ENCODE results near the gene TNK2. TPM values are rescaled to one million over a fixed set of nuclear protein-coding genes. Genes with fewer than 3 reads are reported as not detected.

The TNK2 gene
- polyA plus RNA-seq, 2 of the 4 experiments (the other 2 are of a cell fraction): 2.2 to 12.5 TPM

GRCh38 chr3:195884691-195885035, 23.7 kb downstream of the TNK2 start:
- Histone ChIP-seq H3K4me3 (no peak overlapping the region), H3K27ac (no peak overlapping the region), H3K4me2 (no peak overlapping the region), H3K9me3 (no peaks in the 10 kb centered on the region), H3K4me1 (no peaks in the 10 kb centered on the region)
- WGBS (ENCODE audit: missing lambda C conversion rate): 96% methylated on average over 10 of the region's 14 CpGs
- no peak for DNase-seq (ENCODE audit: low read depth in 1 of 2, low spot score in 1 of 2)
- no peak for FAIRE-seq
- TF ChIP-seq EHMT2 (IDR thresholded peaks at IDR 0.05; ENCODE audit: low read depth) (no peak), TP53 (CRISPR knock-in tag; IDR thresholded peaks at IDR 0.05) (no peak), BHLHE40 (IDR thresholded peaks at IDR 0.05; ENCODE audit: low read depth, low read length) (no peak), ZNF302 (CRISPR knock-in tag; IDR thresholded peaks at IDR 0.05) (no peak), REST (IDR thresholded peaks at IDR 0.05) (no peak), SREBF2 (IDR thresholded peaks at IDR 0.05) (no peak), ELK1 (IDR thresholded peaks at IDR 0.05; ENCODE audit: low read depth, low read length) (no peak), CEBPB (IDR thresholded peaks at IDR 0.05) (no peak), HDAC2 (IDR thresholded peaks at IDR 0.05) (no peak), FOSB (CRISPR knock-in tag; IDR thresholded peaks at IDR 0.05) (no peak), ZSCAN20 (CRISPR knock-in tag; IDR thresholded peaks at IDR 0.05) (no peak), ZFP36 (IDR thresholded peaks at IDR 0.05; ENCODE audit: borderline replicate concordance, partially characterized antibody) (no peak), HES2 (IDR thresholded peaks at IDR 0.05) (no peak), CBX2 (IDR thresholded peaks at IDR 0.05; ENCODE audit: borderline replicate concordance, low read depth) (no peak), CBX8 (IDR thresholded peaks at IDR 0.05) (no peak), NPAS2 (CRISPR knock-in tag; IDR thresholded peaks at IDR 0.05; ENCODE audit: borderline replicate concordance) (no peak)
- no peak for ATAC-seq
- ChIA-PET CTCF (interaction anchor here (1.4 to 2.1 kb wide), 2 partner anchors 10 to 34 kb away, joined by 5 to 8 read pairs; no protein-coding TSS in a partner anchor), POLR2A (interaction anchor here (1.6 kb wide), 1 partner anchor 10 kb away, joined by 4 read pairs; no protein-coding TSS in a partner anchor)

GRCh38 chr3:195883801-195884200, 24.6 kb downstream of the TNK2 start:
- DNase-seq (ENCODE audit: low read depth in 1 of 2, low spot score in 1 of 2): no peak
- Histone ChIP-seq H3K27ac (no peak overlapping the region), H3K9me3 (no peaks in the 10 kb centered on the region), H3K4me1 (no peaks in the 10 kb centered on the region), H3K4me3 (no peak overlapping the region), H3K4me2 (no peak overlapping the region)
- ChIA-PET CTCF (interaction anchor here (1.1 to 2.1 kb wide), 2 partner anchors 11 to 32 kb away, joined by 3 to 8 read pairs; no protein-coding TSS in a partner anchor), POLR2A (interaction anchor here (1.6 kb wide), 1 partner anchor 10 kb away, joined by 4 read pairs; no protein-coding TSS in a partner anchor)
- ATAC-seq: no peak
- TF ChIP-seq MYC (IDR thresholded peaks at IDR 0.05; ENCODE audit: borderline replicate concordance, low read length) (no peak), EHF (CRISPR knock-in tag; IDR thresholded peaks at IDR 0.05) (no peak), CBX2 (IDR thresholded peaks at IDR 0.05; ENCODE audit: borderline replicate concordance, low read depth) (no peak), MAZ (IDR thresholded peaks at IDR 0.05; ENCODE audit: borderline replicate concordance, low read depth, low read length) (no peak), ZNF302 (CRISPR knock-in tag; IDR thresholded peaks at IDR 0.05) (no peak)
- FAIRE-seq: no peak
- 92% methylated on average over 12 of the region's 12 CpGs for WGBS (ENCODE audit: missing lambda C conversion rate)

GRCh38 chr3:195883160-195883559, 25.2 kb downstream of the TNK2 start:
- no peak overlapping the region for H3K4me3 ChIP-seq
- DNase-seq (ENCODE audit: low read depth in 1 of 2, low spot score in 1 of 2) (no peak), FAIRE-seq (no peak), ATAC-seq (no peak)
- no peak for TF ChIP-seq ZSCAN20 (CRISPR knock-in tag; IDR thresholded peaks at IDR 0.05)
- TF ChIP-seq BCL3 (IDR thresholded peaks at IDR 0.05): no peak
- TF ChIP-seq TP53 (CRISPR knock-in tag; IDR thresholded peaks at IDR 0.05): no peak
- TF ChIP-seq JUN (IDR thresholded peaks at IDR 0.05): no peak
- no peak for TF ChIP-seq REST (IDR thresholded peaks at IDR 0.05)
- no peak overlapping the region for H3K4me2 ChIP-seq
- 88% methylated on average over 16 of the region's 21 CpGs for WGBS (ENCODE audit: missing lambda C conversion rate)
- no peaks in the 10 kb centered on the region for H3K9me3 ChIP-seq
- ChIA-PET POLR2A (no interaction called here), CTCF (interaction anchor here (1.1 to 2.1 kb wide), 4 partner anchors 11 to 32 kb away, joined by 3 to 8 read pairs (median 5); no protein-coding TSS in a partner anchor)
- H3K27ac ChIP-seq: no peak overlapping the region
- H3K4me1 ChIP-seq: no peaks in the 10 kb centered on the region
